GM18951 (cell line): Measurements from ENCODE around the gene SGSM2.

Experiments used
- POLR2A ChIP-seq: IDR thresholded peaks from 4 replicates; pipeline ENCODE4 v1.6.1; 2011; ENCODE audit warnings: mild to moderate bottlenecking; ENCODE audit not compliant: insufficient read length, insufficient read depth; ENCODE audit errors: extremely low read depth
- in situ Hi-C: fragments of 300-500 bp; cut with MboI; formaldehyde crosslinking; loops from one replicate; pipeline ENCODE4 v1.12.0; 2022; ENCODE audit warnings: low sequenced_read_pairs, mixed read lengths, inconsistent platforms; ENCODE audit not compliant: unreplicated experiment

The SGSM2 gene

DNA sequence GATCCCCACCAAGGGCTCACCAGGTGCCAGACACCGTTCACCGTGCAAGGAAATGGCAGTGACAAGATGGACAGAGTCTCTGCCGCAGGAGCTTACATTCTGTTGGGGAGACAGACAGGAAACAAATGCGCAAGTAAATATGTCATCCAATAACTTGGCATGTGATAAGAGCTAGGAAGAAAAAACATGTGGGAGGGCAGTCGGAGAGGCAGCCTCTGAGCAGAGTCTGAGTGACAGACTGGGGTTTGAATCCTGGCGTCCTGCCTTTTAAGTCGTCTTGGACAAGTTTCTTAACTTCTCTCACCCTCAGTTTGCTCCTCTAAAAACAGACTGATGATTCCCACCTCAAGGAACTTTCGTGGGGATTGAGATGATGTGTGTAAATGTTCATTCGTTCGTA lies 7.2 kb downstream of the SGSM2 start:
- in situ Hi-C loops, result no loop called here

DNA sequence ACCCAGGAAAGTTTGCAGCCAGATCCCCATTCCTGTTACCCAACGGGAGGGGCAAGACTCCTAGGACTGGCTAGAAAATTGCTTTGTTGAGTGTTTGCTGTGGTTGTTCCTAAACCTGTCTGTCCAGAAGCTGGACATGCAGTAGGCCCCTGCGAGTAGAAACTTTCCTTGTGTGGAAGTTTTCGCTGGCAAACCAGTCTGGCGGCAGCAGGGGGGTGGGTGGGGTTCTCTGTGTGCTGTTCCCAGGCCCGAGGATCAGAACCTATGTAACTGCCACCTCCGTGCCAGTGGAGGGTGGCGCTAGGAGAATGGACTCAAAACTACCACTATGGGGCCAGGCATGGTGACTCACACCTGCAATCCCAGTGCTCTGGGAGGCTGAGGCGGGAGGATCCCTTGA lies 9.2 kb downstream of the SGSM2 start:
- in situ Hi-C loops, result no loop called here
- TF ChIP-seq POLR2A, result no peak

More for the DNA sequence above, 7.2 kb downstream of the SGSM2 start:
- no peak for TF ChIP-seq POLR2A

DNA sequence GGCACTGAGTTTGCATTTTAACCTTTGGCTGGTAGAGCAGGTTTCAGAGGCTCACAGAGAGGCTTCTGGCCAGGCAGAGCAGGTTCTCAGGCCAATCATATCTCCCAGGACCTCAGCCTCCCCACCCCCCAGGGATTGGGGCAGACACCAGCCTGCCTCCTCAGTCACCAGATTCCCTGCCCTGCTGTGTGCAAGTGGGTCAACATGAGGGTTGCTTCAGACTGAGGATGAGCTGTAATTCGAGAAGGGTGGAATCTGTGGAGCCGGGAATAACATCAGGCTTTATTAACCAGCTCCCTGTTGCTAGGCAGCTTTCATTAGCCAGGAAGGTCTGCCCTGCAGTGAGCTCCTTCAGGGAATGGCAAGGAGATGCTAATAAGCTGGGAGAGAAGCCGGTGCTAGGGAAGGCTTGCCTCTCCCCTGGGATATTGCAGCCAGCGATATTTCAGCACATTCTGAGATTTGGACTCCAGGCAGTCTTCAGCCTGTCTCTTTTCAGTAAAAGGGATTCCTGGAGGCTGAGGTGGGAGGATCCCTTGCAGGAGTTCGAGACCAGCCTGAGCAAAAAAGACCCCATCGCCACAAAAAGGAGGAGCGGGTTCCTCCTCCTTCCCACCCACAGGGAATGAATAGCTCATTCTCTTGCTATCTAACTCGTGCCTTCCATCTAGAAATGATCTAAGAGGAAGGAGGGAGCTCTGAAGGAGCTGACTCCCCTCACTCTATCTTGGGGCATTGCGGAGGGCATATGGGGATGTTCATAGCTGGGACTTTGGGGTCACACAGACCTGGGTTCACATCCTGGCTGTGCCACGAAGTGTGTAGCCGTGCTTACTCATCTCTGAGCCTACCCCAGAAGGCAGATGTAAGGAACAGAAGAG lies 10.7 kb downstream of the SGSM2 start:
- in situ Hi-C loops, result no loop called here
- no peak for TF ChIP-seq POLR2A

DNA sequence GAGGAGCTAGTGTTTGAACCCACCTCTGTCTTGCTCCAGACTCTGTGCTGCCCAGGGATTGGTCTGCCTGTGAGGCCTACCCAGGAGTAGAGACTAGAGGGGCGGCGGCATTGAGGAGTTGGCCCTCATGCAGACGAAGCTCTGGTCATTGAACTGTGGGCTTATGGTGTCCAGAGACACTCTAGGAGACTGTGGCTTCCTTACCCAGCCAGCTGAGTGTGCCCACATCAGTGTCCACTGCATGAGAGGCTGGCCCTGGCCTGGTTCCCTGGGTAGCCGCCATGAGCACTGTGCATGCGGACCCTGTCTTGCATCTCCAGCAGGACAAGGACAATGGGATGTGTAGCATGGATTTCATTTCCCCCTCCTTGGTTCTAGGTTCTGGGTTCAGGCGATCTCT lies 14.0 kb downstream of the SGSM2 start:
- TF ChIP-seq POLR2A, result no peak
- in situ Hi-C loops, result no loop called here

DNA sequence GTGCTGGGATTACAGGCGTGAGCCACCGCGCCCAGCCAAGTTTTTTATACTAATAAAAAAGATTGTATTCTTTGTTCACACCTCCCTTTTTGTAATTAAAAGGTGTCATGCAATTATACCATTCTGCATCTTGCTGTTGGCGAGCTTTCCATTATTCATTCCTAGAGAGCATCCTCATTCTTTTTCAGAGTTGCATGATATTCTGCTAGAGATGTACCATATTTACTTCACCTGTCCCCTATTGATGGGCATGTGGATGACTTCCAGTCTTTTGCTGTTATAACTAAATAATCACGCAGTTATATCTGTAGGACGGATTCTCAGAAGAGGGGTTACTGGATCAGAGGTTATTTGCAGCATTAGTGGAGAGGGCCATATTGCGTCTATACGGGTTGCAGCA lies 17.0 kb downstream of the SGSM2 start:
- in situ Hi-C loops, result no loop called here

DNA sequence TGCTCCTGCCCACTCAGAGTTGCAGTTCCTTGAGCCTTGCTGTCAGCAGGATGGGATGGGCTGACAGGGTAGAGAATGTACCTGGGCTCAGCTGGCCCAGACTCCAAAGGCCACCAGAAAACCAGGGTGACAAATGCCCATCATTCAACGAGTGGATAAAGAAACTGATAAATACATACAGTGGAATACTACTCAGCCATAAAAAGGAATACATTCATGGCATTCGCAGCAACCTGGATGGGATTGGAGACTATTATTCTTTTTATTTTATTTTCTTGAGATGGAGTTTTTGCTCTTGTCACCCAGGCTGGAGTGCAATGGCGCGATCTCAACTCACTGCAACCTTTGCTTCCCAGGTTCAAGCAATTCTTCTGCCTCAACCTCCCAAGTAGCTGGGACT lies 19.9 kb downstream of the SGSM2 start:
- in situ Hi-C loops, result no loop called here
- no peak for TF ChIP-seq POLR2A

More for the DNA sequence above, 17.0 kb downstream of the SGSM2 start:
- no peak for TF ChIP-seq POLR2A

DNA sequence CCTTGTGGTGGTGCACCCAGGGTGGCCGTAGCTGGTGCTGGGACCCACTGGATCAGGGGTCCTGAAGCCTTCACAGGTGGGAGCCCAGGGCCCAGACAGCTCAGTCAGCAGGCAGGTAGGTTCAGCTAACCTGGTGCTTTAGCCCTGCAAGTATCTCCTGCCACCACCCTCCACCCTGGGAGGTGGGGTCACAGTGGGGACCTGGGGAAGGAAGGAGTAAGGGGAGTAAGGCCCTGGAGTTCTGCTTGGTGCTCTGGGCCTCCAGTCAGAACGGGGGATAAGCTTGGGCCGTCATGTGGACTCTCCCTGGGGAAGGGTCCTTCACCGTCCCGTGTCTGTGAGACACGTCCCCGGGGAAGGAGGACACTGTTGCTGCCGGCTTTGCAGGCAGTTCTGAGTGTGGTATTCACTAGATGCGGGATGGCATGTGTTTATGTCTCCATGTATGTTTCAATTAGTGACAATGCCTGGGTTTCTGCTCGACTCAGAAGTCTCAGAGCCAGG lies 20.7 kb downstream of the SGSM2 start:
- no peak for TF ChIP-seq POLR2A
- in situ Hi-C loops, result no loop called here

DNA sequence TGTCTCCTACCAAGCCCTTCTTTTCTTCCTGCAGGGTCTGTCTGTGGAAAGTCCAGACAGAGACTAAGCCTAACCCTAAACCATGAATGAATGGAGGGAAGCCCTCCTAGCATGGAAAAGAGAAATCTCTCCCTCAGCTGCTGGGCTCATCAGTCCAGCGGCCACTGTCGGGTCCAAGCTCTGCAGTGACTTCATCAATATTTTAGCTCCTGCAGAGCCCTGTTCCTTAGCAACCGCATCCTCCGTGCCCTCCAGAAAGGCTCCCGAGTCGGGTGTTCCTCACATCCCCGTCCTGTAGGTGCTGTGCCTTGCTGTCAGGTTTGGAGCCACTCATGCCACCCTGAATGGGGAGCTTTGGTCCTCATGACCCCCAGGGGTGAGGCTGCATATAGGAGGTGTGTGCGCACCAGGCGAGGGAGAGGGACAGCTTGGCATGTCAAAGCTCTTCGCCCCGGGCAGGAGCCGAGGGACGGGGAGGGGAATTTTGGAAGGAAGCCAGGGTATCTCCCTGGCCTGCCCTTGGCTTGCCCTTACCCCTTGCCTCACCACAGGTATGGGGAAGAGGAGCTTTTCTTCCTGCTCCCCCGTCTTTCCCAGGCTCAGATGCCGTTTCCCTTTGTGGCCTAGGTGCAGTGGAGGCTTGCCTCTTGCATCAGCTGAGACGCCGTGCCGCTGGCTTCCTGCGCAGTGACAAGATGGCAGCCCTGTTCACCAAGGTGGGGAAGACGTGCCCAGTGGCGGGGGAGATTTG lies 23.9 kb downstream of the SGSM2 start:
- in situ Hi-C loops, result no loop called here
- TF ChIP-seq POLR2A, result no peak

DNA sequence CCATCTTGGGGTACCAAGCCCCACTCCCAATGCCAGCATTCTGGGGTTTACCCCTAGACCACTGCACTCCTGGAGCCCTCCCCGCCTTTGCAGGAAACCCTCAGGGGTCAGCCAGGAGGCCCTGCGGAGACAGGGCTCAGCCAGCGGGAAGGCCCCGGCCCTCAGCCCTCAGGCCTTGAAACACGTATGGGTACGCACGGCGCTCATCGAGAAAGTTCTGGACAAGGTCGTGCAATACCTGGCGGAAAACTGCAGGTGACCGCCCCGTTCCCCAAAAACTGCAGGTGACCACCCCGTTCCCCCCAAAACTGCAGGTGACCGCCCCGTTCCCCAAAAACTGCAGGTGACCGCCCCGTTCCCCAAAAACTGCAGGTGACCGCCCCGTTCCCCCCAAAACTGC lies 24.7 kb downstream of the SGSM2 start:
- in situ Hi-C loops, result no loop called here
- no peak for TF ChIP-seq POLR2A

DNA sequence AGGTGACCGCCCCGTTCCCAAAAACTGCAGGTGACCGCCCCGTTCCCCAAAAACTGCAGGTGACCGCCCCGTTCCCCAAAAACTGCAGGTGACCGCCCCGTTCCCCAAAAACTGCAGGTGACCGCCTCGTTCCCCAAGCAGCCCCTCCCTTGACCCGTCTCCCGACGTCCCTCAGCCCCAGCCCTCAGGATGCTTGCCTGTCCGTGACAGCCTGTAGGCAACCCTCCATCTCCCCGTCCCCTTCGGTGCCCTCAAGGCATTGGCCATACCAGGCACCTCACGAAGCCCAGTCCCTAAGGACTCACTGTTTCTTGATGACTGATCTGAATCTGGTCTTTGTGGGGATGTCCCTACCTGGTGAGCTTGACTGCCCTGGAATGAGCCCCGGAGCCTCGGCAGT lies 25.1 kb downstream of the SGSM2 start:
- no peak for TF ChIP-seq POLR2A
- in situ Hi-C loops, result no loop called here

DNA sequence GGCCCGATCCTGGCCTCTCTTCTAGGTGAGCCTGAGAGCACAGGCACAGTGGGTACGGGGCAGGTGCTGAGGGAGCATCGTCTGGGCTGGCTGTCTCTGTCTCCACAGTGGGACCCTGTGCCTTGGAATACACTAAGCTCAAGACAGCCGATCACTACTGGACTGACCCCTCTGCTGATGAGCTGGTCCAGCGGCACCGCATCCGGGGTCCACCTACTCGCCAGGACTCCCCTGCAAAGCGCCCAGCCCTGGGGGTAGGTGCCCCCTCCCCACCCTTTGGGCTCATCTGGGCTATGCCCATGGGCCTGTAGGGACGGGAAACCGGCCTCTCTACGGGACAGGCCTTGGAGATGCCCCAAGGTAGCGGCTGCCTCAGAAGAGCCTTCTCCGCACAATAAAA lies 25.6 kb downstream of the SGSM2 start:
- no peak for TF ChIP-seq POLR2A
- in situ Hi-C loops, result no loop called here

DNA sequence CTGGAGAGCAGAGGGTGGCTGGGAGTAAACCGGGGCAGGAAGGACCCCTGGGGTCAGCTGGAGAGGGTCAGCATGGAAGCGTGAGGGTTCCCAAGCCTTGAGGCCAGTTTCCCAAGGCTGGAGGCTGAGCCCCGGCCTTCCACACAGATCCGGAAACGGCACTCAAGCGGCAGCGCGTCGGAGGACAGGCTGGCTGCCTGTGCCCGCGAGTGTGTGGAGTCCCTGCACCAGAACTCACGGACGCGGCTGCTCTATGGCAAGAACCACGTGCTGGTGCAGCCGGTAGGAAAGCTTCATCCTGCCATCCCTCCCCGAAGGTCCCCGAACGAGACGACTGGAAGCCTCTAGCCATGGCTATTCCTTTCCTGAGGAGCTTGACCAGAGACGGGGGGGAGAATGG lies 26.0 kb downstream of the SGSM2 start:
- in situ Hi-C loops, result no loop called here

DNA sequence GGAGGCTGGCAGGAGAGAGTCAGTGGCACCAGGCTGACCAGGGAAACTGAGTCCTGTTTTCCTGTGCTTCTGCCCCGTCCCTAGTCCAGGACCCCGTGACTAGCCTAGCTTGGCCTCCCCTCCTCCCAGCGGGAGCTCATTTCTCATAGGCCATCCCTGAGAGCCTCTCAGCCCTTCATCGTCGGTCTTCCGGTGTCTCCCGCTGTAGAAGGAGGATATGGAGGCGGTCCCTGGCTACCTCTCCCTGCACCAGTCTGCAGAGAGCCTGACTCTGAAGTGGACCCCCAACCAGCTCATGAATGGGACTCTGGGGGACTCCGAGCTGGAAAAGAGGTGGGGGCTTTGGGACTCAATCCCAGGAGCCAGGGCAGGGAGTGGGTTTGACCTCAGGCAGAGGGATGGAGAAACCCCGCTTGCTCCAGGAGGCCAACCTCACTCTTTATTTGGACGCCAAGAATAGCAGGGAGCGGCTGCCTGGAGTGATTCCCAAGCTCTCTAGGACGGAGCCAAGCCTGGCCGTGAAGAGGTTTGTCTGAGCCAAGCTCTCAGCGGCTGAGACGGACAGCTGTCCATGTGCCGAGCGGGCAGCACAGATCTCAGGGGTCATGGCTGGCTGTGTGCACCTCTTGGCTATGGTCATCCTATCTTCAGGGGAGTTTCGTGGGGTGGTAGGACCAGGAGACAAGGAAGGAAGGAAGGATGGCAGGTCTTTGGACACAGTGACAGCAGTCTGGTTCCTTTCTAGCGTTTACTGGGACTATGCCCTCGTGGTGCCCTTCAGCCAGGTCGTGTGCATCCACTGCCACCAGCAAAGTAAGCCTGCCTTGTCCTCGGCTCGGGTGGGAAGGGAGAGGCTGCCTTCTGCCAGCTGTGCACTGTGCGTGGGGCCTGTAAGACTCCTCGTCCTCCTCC lies 26.8 kb downstream of the SGSM2 start:
- no peak for TF ChIP-seq POLR2A
- in situ Hi-C loops, result no loop called here

More for the DNA sequence above, 26.0 kb downstream of the SGSM2 start:
- no peak for TF ChIP-seq POLR2A
